DOHH2 (cell line): ENCODE data around the gene GALNT9.

ENCODE experiments used
- EZH2phosphoT487 ChIP-seq: fragments of 200-600 bp; sonication (generic); IDR thresholded peaks from 2 replicates; pipeline ENCODE4 v1.6.1; 2017; ENCODE audit warnings: borderline replicate concordance, mild to moderate bottlenecking, antibody characterized with exemption, low read length, moderate library complexity, mixed read lengths
- TF ChIP-seq, protein P1 (sequence below): fragments of 200-600 bp; sonication (generic); IDR thresholded peaks from one replicate; pipeline ENCODE4 v1.5.1; 2014; ENCODE audit warnings: antibody characterized with exemption, mild to moderate bottlenecking, low read depth, low read length; ENCODE audit not compliant: poor library complexity, severe bottlenecking

DNA sequence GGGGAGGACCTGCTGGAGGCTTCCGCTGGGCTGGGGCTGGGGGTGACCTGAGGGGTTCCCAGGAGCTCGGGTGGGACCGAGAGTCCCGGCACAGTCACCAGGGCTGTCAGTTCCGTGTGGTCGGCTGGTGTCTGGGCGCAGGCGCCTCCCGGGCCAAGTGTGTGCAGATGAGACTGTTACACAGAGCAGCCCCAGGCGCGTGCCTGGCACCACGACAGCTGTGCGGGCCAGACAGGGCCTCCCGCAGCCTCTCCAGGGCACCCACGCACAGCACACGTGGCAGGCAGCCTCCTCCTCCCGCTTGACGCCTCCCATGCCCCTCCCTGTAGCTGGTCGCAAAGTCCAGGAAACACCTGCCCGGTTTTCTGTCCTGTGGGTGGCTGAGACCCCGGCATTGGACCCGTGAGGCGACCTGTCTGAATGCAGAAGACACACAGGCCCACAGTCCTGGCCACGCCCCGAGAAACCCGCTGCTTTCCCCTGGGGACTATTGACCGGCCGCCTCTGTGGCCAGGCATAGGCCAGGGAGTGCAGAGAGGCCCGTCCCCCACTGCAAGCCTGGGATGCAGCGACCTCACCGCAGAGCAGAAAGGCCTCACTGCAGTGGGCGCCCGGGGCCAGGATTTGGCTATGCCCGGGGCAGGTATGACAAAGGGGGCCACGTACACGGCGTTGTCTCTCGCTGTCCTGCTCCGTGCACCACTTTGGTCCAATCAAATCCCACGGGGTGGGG lies 12.1 kb upstream of the GALNT9 start:
- TF ChIP-seq, protein P1, sequence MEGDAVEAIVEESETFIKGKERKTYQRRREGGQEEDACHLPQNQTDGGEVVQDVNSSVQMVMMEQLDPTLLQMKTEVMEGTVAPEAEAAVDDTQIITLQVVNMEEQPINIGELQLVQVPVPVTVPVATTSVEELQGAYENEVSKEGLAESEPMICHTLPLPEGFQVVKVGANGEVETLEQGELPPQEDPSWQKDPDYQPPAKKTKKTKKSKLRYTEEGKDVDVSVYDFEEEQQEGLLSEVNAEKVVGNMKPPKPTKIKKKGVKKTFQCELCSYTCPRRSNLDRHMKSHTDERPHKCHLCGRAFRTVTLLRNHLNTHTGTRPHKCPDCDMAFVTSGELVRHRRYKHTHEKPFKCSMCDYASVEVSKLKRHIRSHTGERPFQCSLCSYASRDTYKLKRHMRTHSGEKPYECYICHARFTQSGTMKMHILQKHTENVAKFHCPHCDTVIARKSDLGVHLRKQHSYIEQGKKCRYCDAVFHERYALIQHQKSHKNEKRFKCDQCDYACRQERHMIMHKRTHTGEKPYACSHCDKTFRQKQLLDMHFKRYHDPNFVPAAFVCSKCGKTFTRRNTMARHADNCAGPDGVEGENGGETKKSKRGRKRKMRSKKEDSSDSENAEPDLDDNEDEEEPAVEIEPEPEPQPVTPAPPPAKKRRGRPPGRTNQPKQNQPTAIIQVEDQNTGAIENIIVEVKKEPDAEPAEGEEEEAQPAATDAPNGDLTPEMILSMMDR, result no peak
- TF ChIP-seq EZH2phosphoT487, result no peak
